MM.1S (cell line): ENCODE data around the gene TSSC4.

ENCODE experiments used
- DNase-seq: peaks from one replicate; pipeline ENCODE4 v3.0.0-alpha.2; 2015
- H2AFZ ChIP-seq: fragments of 300-600 bp; sonication (generic); 2 replicates; pipeline ENCODE4 v1.6.0; 2016; ENCODE audit warnings: antibody characterized with exemption, low read length
- H3F3A ChIP-seq: fragments of 300-600 bp; sonication (generic); 2 replicates; pipeline ENCODE4 v1.6.1; 2016; ENCODE audit warnings: mild to moderate bottlenecking, antibody characterized with exemption, low read length, moderate library complexity, mixed read lengths; ENCODE audit not compliant: insufficient read depth
- H3K27ac ChIP-seq: fragments of 300-600 bp; sonication (generic); 2 replicates; pipeline ENCODE4 v1.5.1; 2016; ENCODE audit warnings: mild to moderate bottlenecking, low read length
- H3K27me3 ChIP-seq: fragments of 300-600 bp; sonication (generic); replicated peaks from 2 replicates; pipeline ENCODE4 v1.6.0; 2016; ENCODE audit warnings: low read length; ENCODE audit not compliant: insufficient read depth
- H3K36me3 ChIP-seq: fragments of 300-600 bp; sonication (generic); replicated peaks from 2 replicates; pipeline ENCODE4 v1.6.1; 2016; ENCODE audit warnings: mild to moderate bottlenecking, low read length, mixed read lengths; ENCODE audit not compliant: insufficient read depth
- H3K4me1 ChIP-seq: fragments of 300-600 bp; sonication (generic); 2 replicates; pipeline ENCODE4 v1.6.1; 2016; ENCODE audit warnings: low read length, mixed read lengths
- H3K4me2 ChIP-seq: fragments of 300-600 bp; sonication (generic); 2 replicates; pipeline ENCODE4 v1.6.0; 2016; ENCODE audit warnings: low read depth, low read length
- H3K4me3 ChIP-seq: fragments of 300-600 bp; sonication (generic); 2 replicates; pipeline ENCODE4 v1.5.1; 2016; ENCODE audit warnings: low read length, mixed read lengths
- H3K79me2 ChIP-seq: fragments of 300-600 bp; sonication (generic); 2 replicates; pipeline ENCODE4 v1.6.1; 2016; ENCODE audit warnings: mixed run types, low read length, mixed read lengths
- H3K9ac ChIP-seq: fragments of 300-600 bp; sonication (generic); 2 replicates; pipeline ENCODE4 v1.6.1; 2016; ENCODE audit warnings: low read length, mixed read lengths
- H3K9me2 ChIP-seq: fragments of 300-600 bp; sonication (generic); replicated peaks from 2 replicates; pipeline ENCODE4 v1.6.1; 2016; ENCODE audit warnings: mild to moderate bottlenecking, low read length, mixed read lengths; ENCODE audit not compliant: insufficient read depth
- H3K9me3 ChIP-seq: fragments of 300-600 bp; sonication (generic); replicated peaks from 2 replicates; pipeline ENCODE4 v1.6.1; 2016; ENCODE audit warnings: mild to moderate bottlenecking, low read length, mixed read lengths; ENCODE audit not compliant: insufficient read depth
- H4K20me1 ChIP-seq: fragments of 300-600 bp; sonication (generic); 2 replicates; pipeline ENCODE4 v1.6.1; 2016; ENCODE audit warnings: mild to moderate bottlenecking, low read length, moderate library complexity, mixed read lengths; ENCODE audit not compliant: insufficient read depth
- CTCF ChIP-seq: fragments of 300-600 bp; sonication (generic); IDR thresholded peaks from 2 replicates; pipeline ENCODE4 v1.5.1; 2016; ENCODE audit warnings: antibody characterized with exemption, low read length, mixed read lengths
- EZH2 ChIP-seq: fragments of 300-600 bp; sonication (generic); optimal IDR thresholded peaks from 2 replicates; pipeline ENCODE3; 2017; ENCODE audit warnings: low read depth, mild to moderate bottlenecking, antibody characterized with exemption, low read length, mixed read lengths
- EZH2phosphoT487 ChIP-seq: fragments of 300-600 bp; sonication (generic); IDR thresholded peaks from 2 replicates; pipeline ENCODE4 v1.6.1; 2018; ENCODE audit warnings: antibody characterized with exemption, low read length

The TSSC4 gene

GRCh38 chr11:2447951-2448650 is 47.6 kb downstream of the TSSC4 start:
- Histone ChIP-seq H3K36me3 (no peaks in the 10 kb centered on the region), H3K9me2 (no peaks in the 10 kb centered on the region), H3K27ac (no peak overlapping the region), H3K4me2 (no peak overlapping the region), H3K27me3 (peaks cover 5% of the 10 kb centered on the region; the same call in 1 of the 2 replicates), H3F3A (peaks cover under 1% of the 10 kb centered on the region; the same call in 1 of the 2 replicates), H3K9me3 (no peaks in the 10 kb centered on the region), H4K20me1 (no peaks in the 10 kb centered on the region), H3K79me2 (peaks cover 56% of the 10 kb centered on the region), H2AFZ (no peak overlapping the region), H3K4me1 (peaks cover 14% of the 10 kb centered on the region), H3K4me3 (no peak overlapping the region), H3K9ac (no peak overlapping the region)
- no peak for DNase-seq
- TF ChIP-seq EZH2 (no peak), CTCF (no peak), EZH2phosphoT487 (no peak)

GRCh38 chr11:2448661-2449547 is 48.4 kb downstream of the TSSC4 start:
- no peak for DNase-seq
- H3K79me2 ChIP-seq, result peaks cover 56% of the 10 kb centered on the region
- no peaks in the 10 kb centered on the region for H4K20me1 ChIP-seq
- H3K9me3 ChIP-seq, result no peaks in the 10 kb centered on the region
- H3K27ac ChIP-seq, result no peak overlapping the region
- H3K9ac ChIP-seq, result no peak overlapping the region
- no peak overlapping the region for H3K4me2 ChIP-seq
- H3K36me3 ChIP-seq, result no peaks in the 10 kb centered on the region
- H3K4me1 ChIP-seq, result peaks cover 14% of the 10 kb centered on the region
- TF ChIP-seq EZH2phosphoT487 (no peak), EZH2 (no peak), CTCF (no peak)
- H2AFZ ChIP-seq, result no peak overlapping the region
- H3F3A ChIP-seq, result no peaks in the 10 kb centered on the region
- H3K9me2 ChIP-seq, result no peaks in the 10 kb centered on the region
- H3K27me3 ChIP-seq, result no peaks in the 10 kb centered on the region
- H3K4me3 ChIP-seq, result no peak overlapping the region

GRCh38 chr11:2449548-2450320 is 49.2 kb downstream of the TSSC4 start:
- no peak overlapping the region for H3K27ac ChIP-seq
- no peaks in the 10 kb centered on the region for H3F3A ChIP-seq
- no peak overlapping the region for H3K4me3 ChIP-seq
- no peak for DNase-seq
- no peaks in the 10 kb centered on the region for H3K36me3 ChIP-seq
- no peak overlapping the region for H2AFZ ChIP-seq
- H3K9me2 ChIP-seq, result no peaks in the 10 kb centered on the region
- no peak for TF ChIP-seq EZH2
- TF ChIP-seq CTCF, result no peak
- TF ChIP-seq EZH2phosphoT487, result no peak
- H3K79me2 ChIP-seq, result peaks cover 56% of the 10 kb centered on the region
- no peaks in the 10 kb centered on the region for H4K20me1 ChIP-seq
- no peaks in the 10 kb centered on the region for H3K27me3 ChIP-seq
- no peaks in the 10 kb centered on the region for H3K9me3 ChIP-seq
- H3K9ac ChIP-seq, result no peak overlapping the region
- peaks cover 14% of the 10 kb centered on the region for H3K4me1 ChIP-seq
- H3K4me2 ChIP-seq, result no peak overlapping the region
